Astrocyte of the spinal cord (primary cell): ENCODE results near the gene PGF.
"Not testable (repeated sequence)": the region's sequence is repeated elsewhere in the genome, so short reads cannot be mapped to it uniquely, and the experiment has no call there.

Experiments used
- DNase-seq: peaks from one replicate; pipeline ENCODE4 v3.0.0; 2011; ENCODE audit warnings: low read depth, low spot score
- H3K4me3 ChIP-seq: 2 replicates; pipeline ENCODE4 v1.5.1; 2011; ENCODE audit warnings: low read depth, mild to moderate bottlenecking, low read length, moderate library complexity
- CTCF ChIP-seq: IDR thresholded peaks from 2 replicates; pipeline ENCODE4 v1.5.1; 2012; ENCODE audit warnings: low read depth, mild to moderate bottlenecking, low read length, inconsistent platforms
- in situ Hi-C: cut with HindIII; loops from 2 replicates; pipeline ENCODE4 v1.10.0; 2017; ENCODE audit warnings: low sequenced_read_pairs

PGF gene

GRCh38 chr14:74955229-74956026 is at the start of gene PGF:
PGF (minus strand) TSS chr14:74955597; CDS start chr14:74955242, 355 bp downstream.
- in situ Hi-C loops, result no loop called here
- TF ChIP-seq CTCF, result no peak
- peak; percentile 30 for DNase-seq
- peak within 1 kb of the TSS; percentile 59 for H3K4me3 ChIP-seq

- in situ Hi-C loops, result no loop called here
- peak overlapping the region; percentile 64 for H3K4me3 ChIP-seq
- TF ChIP-seq CTCF, result no peak
- DNase-seq, result no peak
Measured at GRCh38 chr14:75003250-75004027, 48.0 kb upstream of the PGF start.

- H3K4me3 ChIP-seq, result peak within 1 kb of the TSS; percentile 64
- in situ Hi-C loops, result no loop called here
- peak; percentile 97 for DNase-seq
- no peak for TF ChIP-seq CTCF
Measured at GRCh38 chr14:75002392-75003249, 47.2 kb upstream of the PGF start, which contains the start of gene EIF2B2. EIF2B2 (plus strand) TSS chr14:75002921; CDS start chr14:75002991, 70 bp downstream.

GRCh38 chr14:75001899-75002298 is 46.5 kb upstream of the PGF start:
- in situ Hi-C loops, result no loop called here
- peak overlapping the region; percentile 64 for H3K4me3 ChIP-seq
- no peak for DNase-seq
- TF ChIP-seq CTCF, result no peak

GRCh38 chr14:75001261-75001660 is 45.9 kb upstream of the PGF start:
- DNase-seq, result no peak
- no peak overlapping the region for H3K4me3 ChIP-seq
- in situ Hi-C loops, result no loop called here
- no peak for TF ChIP-seq CTCF

- DNase-seq, in situ Hi-C loops, H3K4me3 ChIP-seq: not testable (repeated sequence)
Measured at GRCh38 chr14:74995781-74996180, 40.4 kb upstream of the PGF start.

GRCh38 chr14:74994182-74994581 is 38.8 kb upstream of the PGF start:
- DNase-seq, in situ Hi-C loops, H3K4me3 ChIP-seq: not testable (repeated sequence)
